Measurements from ENCODE around the gene UBE3B.

DNA sequence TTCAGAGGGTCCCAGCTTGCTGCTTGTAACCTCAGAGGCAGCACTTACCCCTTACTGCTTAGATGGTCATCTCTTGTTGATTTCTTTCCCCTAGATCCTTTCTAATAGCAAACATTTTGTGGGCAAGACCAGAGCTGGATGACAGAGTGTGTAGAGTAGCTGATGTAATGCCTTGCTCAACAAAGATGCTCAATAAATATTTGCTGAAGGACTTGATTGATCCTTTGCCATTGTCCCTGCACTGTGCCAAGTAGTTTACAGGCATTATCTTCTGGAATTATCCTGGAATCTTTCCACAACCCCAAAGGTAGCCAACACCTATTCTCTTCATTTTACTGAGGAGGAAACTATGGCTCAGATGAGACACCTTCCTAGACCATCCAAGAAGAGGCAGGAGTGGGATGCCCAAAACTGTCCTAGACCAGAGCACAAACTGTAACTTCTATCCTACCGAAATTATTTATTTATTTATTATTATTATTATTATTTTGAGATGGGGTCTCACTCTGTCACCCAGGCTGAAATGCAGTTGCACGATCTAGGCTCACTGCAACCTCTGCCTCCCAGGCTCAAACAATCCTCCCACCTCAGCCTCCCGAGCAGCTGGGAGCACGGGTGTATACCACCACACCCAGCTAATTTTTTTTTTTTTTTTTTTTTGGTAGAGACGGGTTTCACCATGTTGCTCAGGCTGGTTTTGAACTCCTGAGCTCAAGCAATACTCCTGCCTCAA is 94.5 kb downstream of the UBE3B start:
- TF ChIP-seq EP300 (IDR thresholded peaks at IDR 0.05), result no peak
- TF ChIP-seq POLR2A (IDR thresholded peaks at IDR 0.05), result no peak
- TF ChIP-seq, protein P1, sequence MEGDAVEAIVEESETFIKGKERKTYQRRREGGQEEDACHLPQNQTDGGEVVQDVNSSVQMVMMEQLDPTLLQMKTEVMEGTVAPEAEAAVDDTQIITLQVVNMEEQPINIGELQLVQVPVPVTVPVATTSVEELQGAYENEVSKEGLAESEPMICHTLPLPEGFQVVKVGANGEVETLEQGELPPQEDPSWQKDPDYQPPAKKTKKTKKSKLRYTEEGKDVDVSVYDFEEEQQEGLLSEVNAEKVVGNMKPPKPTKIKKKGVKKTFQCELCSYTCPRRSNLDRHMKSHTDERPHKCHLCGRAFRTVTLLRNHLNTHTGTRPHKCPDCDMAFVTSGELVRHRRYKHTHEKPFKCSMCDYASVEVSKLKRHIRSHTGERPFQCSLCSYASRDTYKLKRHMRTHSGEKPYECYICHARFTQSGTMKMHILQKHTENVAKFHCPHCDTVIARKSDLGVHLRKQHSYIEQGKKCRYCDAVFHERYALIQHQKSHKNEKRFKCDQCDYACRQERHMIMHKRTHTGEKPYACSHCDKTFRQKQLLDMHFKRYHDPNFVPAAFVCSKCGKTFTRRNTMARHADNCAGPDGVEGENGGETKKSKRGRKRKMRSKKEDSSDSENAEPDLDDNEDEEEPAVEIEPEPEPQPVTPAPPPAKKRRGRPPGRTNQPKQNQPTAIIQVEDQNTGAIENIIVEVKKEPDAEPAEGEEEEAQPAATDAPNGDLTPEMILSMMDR (IDR thresholded peaks at IDR 0.05), result no peak
